HG02763 (cell line): ENCODE data around the gene VCX2.
"Not testable (repeated sequence)": the region's sequence is repeated elsewhere in the genome, so short reads cannot be mapped to it uniquely, and the experiment has no call there.

Source experiments
- ATAC-seq: cut with Tn5 transposase; IDR thresholded peaks from one replicate; pipeline ENCODE4 v1.9.1; 2021; ENCODE audit warnings: mild to moderate bottlenecking, moderate library complexity; ENCODE audit not compliant: unreplicated experiment

The VCX2 gene

DNA sequence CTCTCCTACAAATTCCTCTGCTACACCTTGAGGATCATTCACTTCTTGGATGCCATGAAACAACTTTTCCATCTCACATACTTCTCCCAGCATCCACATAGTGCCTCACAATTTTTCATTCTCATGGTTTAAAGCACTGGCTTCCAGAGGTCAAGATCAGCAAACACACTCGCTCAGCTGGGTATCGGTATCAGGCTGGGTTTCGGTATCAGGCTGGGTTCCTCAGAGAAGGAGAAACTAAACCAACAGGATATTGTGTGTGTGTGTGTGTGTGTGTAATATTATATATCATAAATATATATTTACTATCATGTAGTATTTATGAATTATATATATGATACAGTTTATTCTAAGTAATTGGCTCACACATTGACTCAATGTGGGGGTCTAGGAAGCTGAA is at the start of gene VCX2:
Gene VCX2 (minus strand): TSS at position 99 of the 400 bp plus-strand sequence. CDS start 624 bp downstream, outside the sequence.
- not testable (repeated sequence) for ATAC-seq

DNA sequence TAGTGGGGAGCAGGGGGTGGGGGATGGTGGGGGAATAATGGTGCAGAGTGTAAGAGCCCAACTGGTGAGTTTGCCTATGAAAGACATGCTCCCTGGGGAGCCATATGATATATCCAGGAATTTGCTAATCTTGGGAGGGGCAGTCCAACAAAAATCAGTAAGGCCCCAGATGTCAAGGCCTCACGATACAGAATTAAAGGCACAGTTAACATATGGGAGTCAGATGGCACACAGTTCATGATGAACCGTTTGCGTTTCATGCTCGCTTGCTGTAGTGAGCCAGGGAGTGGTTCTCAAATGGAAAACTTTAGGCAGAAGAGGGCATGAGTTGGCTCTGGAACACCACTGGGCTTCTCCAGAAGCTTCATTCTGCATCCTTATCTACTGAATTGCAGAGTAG is 33.9 kb upstream of the VCX2 start:
- no peak for ATAC-seq

DNA sequence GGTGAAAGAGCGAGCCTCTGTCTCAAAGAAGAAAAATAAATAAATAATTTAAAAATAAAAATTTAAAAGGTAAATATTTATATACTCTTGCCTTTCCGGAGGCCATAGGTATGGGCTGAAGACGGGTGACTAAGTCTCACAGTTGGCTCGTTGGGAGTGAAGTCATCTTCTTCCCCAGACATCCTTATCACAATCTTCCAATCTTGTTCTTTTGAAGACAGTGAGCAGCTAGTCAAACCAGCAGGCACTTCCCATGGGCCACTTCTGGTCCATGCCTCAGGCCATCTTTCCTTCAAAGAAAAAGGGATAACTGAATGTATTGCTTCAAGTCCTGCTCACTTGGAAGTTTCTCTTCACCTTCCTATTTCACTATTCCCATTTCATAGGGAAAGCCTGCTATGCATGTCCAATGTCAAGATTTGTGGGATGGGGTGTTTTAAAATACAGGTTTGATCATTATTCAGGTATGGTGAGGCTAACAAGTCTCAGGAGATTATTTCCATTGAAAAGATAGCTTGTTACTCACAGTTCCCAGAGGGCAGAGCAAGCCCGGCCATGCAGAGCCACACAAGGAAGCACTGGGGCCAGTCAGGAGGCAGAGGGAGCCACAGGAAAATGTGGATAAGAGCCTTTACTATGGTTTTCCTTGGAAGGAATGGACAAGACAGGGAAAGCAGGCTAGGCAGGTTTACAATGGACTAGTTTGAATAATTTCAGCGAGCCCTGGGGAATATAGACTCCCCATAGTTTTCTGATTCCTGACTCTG is 33.3 kb upstream of the VCX2 start:
- no peak for ATAC-seq

GRCh38 chrX:8201896-8202331 is 30.8 kb upstream of the VCX2 start:
- ATAC-seq: no peak

- ATAC-seq: no peak
Observed at GRCh38 chrX:8196776-8197175, 25.7 kb upstream of the VCX2 start.

DNA sequence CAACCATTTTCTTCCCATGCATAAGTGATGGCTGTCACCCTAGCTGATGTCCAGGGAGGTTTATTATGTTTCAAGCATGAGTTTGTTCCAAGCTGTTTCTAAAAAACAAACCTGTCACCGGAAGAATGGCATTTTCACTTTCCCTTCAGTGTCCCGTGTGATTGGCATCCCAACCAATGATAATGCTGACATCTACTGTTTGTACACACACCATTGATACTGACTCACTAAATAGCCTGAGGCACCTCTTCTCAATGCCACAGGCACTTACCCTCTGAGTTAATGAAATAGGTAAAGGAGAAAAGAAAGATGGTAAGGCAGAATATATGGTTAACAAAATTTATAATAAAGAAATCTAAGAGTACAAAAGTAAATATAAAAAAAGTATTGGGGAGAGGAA is 23.1 kb upstream of the VCX2 start:
- ATAC-seq: no peak

DNA sequence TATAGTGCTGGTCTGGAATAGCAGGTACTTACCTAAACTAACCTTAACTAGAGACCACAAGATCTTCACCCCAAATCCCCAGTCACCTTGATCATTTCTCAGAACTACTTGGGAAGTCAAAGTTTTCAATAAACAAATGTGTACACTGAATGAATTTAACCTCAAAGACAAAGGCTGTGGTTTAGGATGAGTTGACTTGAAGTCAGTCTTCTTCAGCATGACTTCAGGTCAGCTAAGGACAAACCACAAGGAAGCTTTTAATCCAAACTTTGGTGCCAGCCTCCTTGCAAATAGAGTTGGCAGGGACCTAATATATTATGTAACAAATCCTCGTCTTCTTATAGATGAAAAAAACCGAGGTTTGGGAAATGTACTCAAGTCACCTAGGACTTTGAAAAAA is 21.2 kb upstream of the VCX2 start:
- ATAC-seq: no peak

- ATAC-seq: no peak
Observed at GRCh38 chrX:8191022-8191421, 20.0 kb upstream of the VCX2 start.

DNA sequence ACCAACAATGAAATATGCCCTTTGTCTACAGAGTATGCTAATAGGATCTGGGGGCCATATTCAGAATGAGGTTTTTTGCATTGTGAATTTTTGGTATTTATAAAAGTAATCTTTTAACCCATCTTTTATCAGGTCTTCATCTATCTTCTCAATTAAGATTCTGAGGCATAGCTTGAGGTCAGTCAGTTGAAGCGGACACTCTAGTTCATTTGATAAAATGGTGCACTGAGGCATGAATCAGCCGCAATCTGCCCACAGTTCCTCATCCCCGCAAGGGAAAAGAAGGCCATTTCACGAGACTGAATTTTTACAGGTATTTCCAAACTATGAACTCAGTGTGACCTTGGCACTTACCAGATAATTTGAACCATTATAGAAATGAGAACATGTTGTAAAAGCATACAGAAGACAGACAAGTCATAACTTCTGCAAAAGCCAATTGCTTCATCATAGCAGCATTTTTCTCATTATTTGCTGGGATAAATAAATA is 19.3 kb upstream of the VCX2 start:
- ATAC-seq: no peak

DNA sequence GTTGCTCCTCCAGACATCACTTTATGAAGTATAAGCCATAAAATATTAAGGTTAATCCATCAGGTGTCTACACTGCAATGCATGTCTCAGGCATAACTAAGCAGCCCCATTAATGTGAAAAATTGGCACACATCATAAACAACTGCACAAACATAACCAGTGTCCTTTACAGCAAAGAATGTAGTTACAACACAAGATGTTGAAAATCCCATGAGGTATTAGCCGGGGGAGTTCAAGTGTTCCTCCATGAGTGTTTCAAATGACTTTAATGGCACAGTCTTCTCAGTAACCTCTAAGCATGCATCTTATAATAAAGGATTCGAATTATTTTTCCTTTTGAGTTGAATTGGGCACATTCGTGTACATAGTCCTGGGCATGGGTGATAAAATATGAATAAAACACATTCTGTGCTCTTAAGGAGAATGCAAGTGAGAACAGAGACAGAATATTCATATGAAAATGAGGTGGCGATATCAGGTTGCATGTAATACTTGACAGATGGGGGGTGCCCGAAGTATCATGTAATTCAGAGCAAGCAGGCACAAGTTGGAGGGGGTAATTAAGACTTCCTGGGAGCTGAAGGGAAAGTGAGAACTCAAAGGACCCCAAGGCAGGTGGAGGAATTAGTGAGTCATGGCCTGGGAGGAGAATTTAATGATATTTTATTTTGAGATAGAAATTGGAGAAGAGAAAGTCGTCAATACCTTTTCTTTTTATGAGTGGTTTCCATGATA is 18.2 kb upstream of the VCX2 start:
- no peak for ATAC-seq

DNA sequence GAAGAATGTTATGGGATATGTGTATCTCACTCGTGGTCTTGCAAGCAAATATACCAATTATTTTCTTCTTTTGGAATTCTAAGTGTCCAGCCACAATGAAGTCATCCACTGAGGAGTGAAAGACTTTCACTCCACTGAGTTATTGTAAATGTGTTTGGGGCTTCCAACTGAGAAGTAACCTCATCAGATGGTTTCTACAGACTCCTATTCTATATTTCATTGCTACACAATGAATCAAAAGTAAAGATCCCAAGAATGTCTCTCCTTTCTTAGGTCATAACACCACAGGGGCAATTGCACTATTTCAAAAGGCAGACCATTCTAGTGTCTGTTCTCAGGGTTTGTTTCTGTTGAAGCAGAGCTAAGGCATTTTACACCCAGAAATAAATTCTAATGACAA is 12.3 kb upstream of the VCX2 start:
- ATAC-seq: no peak

- no peak for ATAC-seq
Observed at GRCh38 chrX:8179656-8180055, 8.6 kb upstream of the VCX2 start.

GRCh38 chrX:8154011-8154410 is 17.1 kb downstream of the VCX2 start:
- ATAC-seq: not testable (repeated sequence)

DNA sequence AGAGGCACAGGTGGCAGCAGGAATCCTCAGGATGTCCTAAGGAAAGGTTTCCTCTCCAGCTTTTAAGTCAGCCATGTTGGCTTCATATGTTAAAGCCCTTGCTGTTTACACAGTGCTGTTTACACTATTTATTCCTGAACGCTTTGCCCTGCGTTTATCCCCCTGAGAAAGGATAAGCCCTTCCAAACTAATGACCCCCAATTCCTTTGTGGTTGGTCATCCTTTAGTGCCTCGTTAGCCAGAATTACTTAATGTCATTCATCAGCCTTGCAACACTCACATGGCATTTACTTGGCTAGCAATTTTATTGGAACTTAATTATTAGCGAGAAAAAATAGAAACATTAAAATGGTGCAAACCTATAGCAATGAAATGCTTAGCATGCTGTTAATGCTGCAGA is 23.8 kb downstream of the VCX2 start:
- no peak for ATAC-seq

DNA sequence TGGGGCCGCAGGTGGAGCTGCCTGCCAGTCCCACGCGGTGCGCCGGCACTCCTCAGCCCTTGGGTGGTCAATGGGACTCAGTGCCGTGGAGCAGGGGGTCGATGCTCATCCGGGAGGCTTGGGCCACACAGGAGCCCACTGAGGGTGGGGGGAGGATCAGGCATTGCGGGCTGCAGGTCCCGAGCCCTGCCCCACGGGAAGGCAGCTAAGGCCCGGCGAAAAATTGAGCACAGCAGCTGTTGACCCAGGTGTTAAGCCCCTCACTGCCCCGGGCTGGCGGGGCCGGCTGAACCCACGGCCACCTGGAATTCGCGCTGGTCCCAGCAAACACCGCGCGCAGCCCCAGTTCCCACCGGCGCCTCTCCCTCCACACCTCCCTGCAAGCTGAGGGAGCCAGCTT is 26.1 kb downstream of the VCX2 start:
- ATAC-seq: no peak

GRCh38 chrX:8141896-8142295 is 29.2 kb downstream of the VCX2 start:
- no peak for ATAC-seq

- no peak for ATAC-seq
Observed at GRCh38 chrX:8140986-8141744, 29.9 kb downstream of the VCX2 start.

- no peak for ATAC-seq
Observed at GRCh38 chrX:8139716-8140115, 31.4 kb downstream of the VCX2 start.

- ATAC-seq: no peak
Observed at GRCh38 chrX:8138252-8138651, 32.8 kb downstream of the VCX2 start.

GRCh38 chrX:8126648-8127047 is 44.4 kb downstream of the VCX2 start:
- no peak for ATAC-seq

GRCh38 chrX:8126092-8126491 is 45.0 kb downstream of the VCX2 start:
- no peak for ATAC-seq
